DOHH2 (cell line): ENCODE results near the gene BABAM2.

Experiments used
- H3F3A ChIP-seq: fragments of 200-600 bp; sonication (generic), shearing (Covaris generic); 2 replicates; pipeline ENCODE4 v1.6.0; 2016; ENCODE audit warnings: antibody characterized with exemption, mild to moderate bottlenecking; ENCODE audit not compliant: control insufficient read depth, insufficient read depth
- H3K27ac ChIP-seq: fragments of 200-600 bp; sonication (generic); 2 replicates; pipeline ENCODE4 v1.5.1; 2014; ENCODE audit warnings: low read depth, mild to moderate bottlenecking, low read length, moderate library complexity
- H3K27me3 ChIP-seq: fragments of 200-600 bp; sonication (generic); 2 replicates; pipeline ENCODE4 v1.6.1; 2014; ENCODE audit warnings: mild to moderate bottlenecking, low read length, mixed read lengths; ENCODE audit not compliant: control insufficient read depth
- H3K36me3 ChIP-seq: fragments of 200-600 bp; sonication (generic); 2 replicates; pipeline ENCODE4 v1.6.1; 2014; ENCODE audit warnings: mild to moderate bottlenecking, low read length, moderate library complexity, mixed read lengths; ENCODE audit not compliant: control insufficient read depth
- H3K4me1 ChIP-seq: fragments of 200-600 bp; sonication (generic); 2 replicates; pipeline ENCODE4 v1.6.1; 2014; ENCODE audit warnings: mild to moderate bottlenecking, low read length, mixed read lengths; ENCODE audit not compliant: control insufficient read depth
- H3K4me2 ChIP-seq: fragments of 200-600 bp; sonication (generic); 2 replicates; pipeline ENCODE4 v1.6.0; 2014; ENCODE audit warnings: mild to moderate bottlenecking, low read length, moderate library complexity
- H3K4me3 ChIP-seq: fragments of 200-600 bp; sonication (generic); 2 replicates; pipeline ENCODE4 v1.5.1; 2014; ENCODE audit warnings: mild to moderate bottlenecking, low read length, mixed read lengths
- H3K79me2 ChIP-seq: fragments of 200-600 bp; sonication (generic); 2 replicates; pipeline ENCODE4 v1.6.1; 2014; ENCODE audit warnings: mild to moderate bottlenecking, low read length, mixed read lengths; ENCODE audit not compliant: control insufficient read depth
- H3K9me2 ChIP-seq: fragments of 200-600 bp; sonication (generic); replicated peaks from 2 replicates; pipeline ENCODE4 v1.6.1; 2014; ENCODE audit warnings: mild to moderate bottlenecking, low read length, mixed read lengths; ENCODE audit not compliant: control insufficient read depth
- H3K9me3 ChIP-seq: fragments of 200-600 bp; sonication (generic); 2 replicates; pipeline ENCODE4 v1.6.1; 2014; ENCODE audit warnings: antibody characterized with exemption, low read length, mixed read lengths; ENCODE audit not compliant: control insufficient read depth, insufficient read depth
- H4K20me1 ChIP-seq: fragments of 200-600 bp; sonication (generic); 2 replicates; pipeline ENCODE4 v1.6.0; 2014; ENCODE audit warnings: low read depth, mild to moderate bottlenecking, antibody characterized with exemption, low read length, moderate library complexity; ENCODE audit not compliant: control insufficient read depth, insufficient read depth
- EZH2phosphoT487 ChIP-seq: fragments of 200-600 bp; sonication (generic); IDR thresholded peaks from 2 replicates; pipeline ENCODE4 v1.6.1; 2017; ENCODE audit warnings: borderline replicate concordance, mild to moderate bottlenecking, antibody characterized with exemption, low read length, moderate library complexity, mixed read lengths
- TF ChIP-seq, protein P1 (sequence below): fragments of 200-600 bp; sonication (generic); IDR thresholded peaks from one replicate; pipeline ENCODE4 v1.5.1; 2014; ENCODE audit warnings: antibody characterized with exemption, mild to moderate bottlenecking, low read depth, low read length; ENCODE audit not compliant: poor library complexity, severe bottlenecking

Gene BABAM2

DNA sequence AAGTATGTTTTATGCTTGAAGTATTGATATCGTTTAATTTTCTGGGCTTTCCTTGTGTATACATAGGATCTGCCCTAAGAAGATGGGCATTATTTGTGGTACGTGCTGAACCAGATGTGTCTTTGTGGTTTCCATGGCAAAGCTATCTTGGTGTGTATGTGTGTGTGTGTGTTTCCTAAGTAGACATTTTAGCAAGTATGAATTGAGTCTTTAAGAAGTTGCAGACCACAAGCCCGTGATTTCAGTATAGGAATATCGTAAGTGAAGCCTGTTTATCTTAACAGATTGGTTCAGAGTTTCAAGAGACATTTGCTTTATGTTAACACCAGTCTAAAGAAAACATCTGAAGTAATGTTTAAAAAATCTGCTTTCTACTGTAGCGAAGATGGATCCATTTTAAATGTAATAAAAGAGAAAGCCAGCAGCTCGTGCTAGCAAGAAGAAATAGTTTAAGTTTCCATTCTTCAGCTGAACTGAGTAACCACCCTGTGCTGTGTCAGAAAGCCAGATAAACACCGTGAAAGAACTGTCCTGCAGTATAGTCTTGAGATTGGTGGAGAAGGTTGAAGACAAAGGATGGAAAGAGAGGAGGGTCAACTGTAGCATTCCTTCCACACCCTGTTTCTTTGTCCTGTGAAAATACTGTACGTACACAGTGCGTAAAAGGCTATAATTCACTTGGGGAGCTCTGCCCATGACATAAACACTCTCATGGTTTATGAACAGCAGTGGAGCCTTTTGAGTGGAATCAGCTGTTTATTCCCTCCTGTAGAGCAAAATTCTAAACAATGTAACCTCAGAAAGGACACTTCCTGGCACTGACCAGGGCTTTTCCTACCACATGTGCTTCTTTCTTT lies 410.2 kb downstream of the BABAM2 start:
- no peaks in the 10 kb centered on the region for H3K27me3 ChIP-seq
- no peaks in the 10 kb centered on the region for H4K20me1 ChIP-seq
- H3K27ac ChIP-seq: no peak overlapping the region
- no peak overlapping the region for H3K4me2 ChIP-seq
- no peaks in the 10 kb centered on the region for H3K9me2 ChIP-seq
- peaks cover 5% of the 10 kb centered on the region; the same call in 1 of the 2 replicates for H3K9me3 ChIP-seq
- H3K4me3 ChIP-seq: no peak overlapping the region
- no peaks in the 10 kb centered on the region for H3K79me2 ChIP-seq
- H3K4me1 ChIP-seq: no peaks in the 10 kb centered on the region
- no peaks in the 10 kb centered on the region for H3K36me3 ChIP-seq
- no peak for TF ChIP-seq EZH2phosphoT487
- TF ChIP-seq, protein P1, sequence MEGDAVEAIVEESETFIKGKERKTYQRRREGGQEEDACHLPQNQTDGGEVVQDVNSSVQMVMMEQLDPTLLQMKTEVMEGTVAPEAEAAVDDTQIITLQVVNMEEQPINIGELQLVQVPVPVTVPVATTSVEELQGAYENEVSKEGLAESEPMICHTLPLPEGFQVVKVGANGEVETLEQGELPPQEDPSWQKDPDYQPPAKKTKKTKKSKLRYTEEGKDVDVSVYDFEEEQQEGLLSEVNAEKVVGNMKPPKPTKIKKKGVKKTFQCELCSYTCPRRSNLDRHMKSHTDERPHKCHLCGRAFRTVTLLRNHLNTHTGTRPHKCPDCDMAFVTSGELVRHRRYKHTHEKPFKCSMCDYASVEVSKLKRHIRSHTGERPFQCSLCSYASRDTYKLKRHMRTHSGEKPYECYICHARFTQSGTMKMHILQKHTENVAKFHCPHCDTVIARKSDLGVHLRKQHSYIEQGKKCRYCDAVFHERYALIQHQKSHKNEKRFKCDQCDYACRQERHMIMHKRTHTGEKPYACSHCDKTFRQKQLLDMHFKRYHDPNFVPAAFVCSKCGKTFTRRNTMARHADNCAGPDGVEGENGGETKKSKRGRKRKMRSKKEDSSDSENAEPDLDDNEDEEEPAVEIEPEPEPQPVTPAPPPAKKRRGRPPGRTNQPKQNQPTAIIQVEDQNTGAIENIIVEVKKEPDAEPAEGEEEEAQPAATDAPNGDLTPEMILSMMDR: no peak
- H3F3A ChIP-seq: no peaks in the 10 kb centered on the region

DNA sequence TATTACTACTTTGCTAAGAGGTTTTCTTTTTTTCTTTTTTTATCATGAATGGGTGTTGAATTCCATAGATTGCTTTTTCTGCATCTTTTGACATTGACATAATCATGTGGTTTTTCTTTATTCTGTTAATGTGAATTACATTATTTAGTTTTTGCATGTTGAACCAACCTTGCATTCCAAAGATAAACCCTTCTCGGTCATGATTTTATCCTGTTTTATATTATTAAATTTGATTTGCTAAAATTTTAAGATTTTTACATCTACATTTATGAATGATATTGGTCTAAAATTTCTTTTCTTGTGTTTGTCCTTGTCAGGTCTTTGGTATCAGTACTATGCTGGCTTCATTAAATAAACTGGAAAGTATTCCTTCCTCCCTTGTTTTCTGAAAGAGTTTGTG lies 414.7 kb downstream of the BABAM2 start:
- Histone ChIP-seq H3K4me3 (no peak overlapping the region), H3K36me3 (no peaks in the 10 kb centered on the region), H4K20me1 (no peaks in the 10 kb centered on the region), H3F3A (no peaks in the 10 kb centered on the region), H3K27me3 (no peaks in the 10 kb centered on the region), H3K4me1 (no peaks in the 10 kb centered on the region), H3K9me3 (peaks cover 5% of the 10 kb centered on the region; the same call in 1 of the 2 replicates), H3K79me2 (no peaks in the 10 kb centered on the region), H3K27ac (no peak overlapping the region), H3K9me2 (no peaks in the 10 kb centered on the region), H3K4me2 (no peak overlapping the region)
- TF ChIP-seq, protein P1: no peak
- no peak for TF ChIP-seq EZH2phosphoT487

DNA sequence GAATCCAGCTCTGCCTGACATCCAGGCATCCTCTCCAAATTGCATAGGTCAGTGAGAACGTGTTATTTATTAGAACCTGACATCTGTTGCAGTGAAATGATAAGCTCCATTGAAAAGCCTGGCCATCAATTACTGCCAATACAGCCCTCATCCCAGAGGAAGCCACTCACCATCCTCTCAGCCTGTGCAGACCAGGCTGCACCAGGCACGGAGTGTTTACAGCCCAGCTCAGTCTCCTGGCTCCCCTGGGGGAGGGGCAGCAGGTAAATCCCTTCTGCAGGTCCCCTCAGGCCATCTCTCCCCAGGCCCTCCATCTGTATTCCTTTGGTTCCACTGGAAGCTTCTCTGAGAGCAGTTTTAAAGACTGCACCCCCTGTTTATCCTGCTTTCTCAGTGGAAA lies 419.6 kb downstream of the BABAM2 start:
- no peak overlapping the region for H3K4me3 ChIP-seq
- no peaks in the 10 kb centered on the region for H3K79me2 ChIP-seq
- no peak for TF ChIP-seq EZH2phosphoT487
- TF ChIP-seq, protein P1: no peak
- H3K4me1 ChIP-seq: no peaks in the 10 kb centered on the region
- H3K36me3 ChIP-seq: no peaks in the 10 kb centered on the region
- H3K27ac ChIP-seq: no peak overlapping the region
- no peaks in the 10 kb centered on the region for H3K9me3 ChIP-seq
- H3K4me2 ChIP-seq: no peak overlapping the region
- H3F3A ChIP-seq: no peaks in the 10 kb centered on the region
- no peaks in the 10 kb centered on the region for H3K9me2 ChIP-seq
- H3K27me3 ChIP-seq: no peaks in the 10 kb centered on the region
- no peaks in the 10 kb centered on the region for H4K20me1 ChIP-seq
